SKM-1 treated with dmso at 0.1 percent for 144 hours (cell line): ENCODE data around the gene HOXA1.

ENCODE experiments used
- DNase-seq: peaks from one replicate; lab custom pipeline; 2025; ENCODE audit not compliant: unreplicated experiment; lab: John Stamatoyannopoulos, UW

Gene HOXA1

GRCh38 chr7:27106181-27106900, 10.5 kb upstream of the HOXA1 start:
- DNase-seq: no peak

DNA sequence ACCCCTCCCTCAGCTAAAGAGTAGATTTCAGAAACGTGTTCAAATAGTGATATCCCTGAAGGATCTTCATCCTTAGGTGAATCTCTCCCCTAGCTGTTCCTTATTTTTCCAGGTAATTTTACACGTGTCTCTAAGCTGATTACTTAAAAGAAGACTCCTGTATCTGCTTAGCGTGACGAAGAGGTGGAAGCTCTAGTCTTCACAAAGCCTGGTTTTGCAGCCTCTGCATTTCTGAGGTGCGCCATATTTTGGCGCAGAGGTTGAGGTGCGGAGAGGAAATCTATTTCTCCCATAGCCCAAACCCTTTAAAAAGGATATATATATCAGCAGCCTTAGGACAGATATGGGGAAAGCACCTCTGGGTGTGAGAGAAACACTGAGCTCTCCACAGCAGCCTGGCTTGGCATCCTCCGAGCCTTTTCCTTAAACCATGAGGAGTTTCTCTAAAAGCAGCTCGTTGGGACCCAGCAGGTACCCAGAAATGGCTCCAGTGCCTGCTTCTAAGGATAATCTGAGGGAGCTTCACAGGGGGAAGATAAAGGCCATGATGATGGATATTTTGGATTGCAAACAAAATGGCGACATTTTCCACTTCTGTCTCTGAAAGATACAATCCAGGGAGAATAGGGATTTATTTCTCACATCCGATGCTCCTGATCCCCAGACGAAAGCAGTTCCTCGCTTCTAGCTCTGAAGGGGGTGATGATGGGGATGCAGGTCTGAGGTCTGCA, 9.7 kb upstream of the HOXA1 start:
- no peak for DNase-seq

DNA sequence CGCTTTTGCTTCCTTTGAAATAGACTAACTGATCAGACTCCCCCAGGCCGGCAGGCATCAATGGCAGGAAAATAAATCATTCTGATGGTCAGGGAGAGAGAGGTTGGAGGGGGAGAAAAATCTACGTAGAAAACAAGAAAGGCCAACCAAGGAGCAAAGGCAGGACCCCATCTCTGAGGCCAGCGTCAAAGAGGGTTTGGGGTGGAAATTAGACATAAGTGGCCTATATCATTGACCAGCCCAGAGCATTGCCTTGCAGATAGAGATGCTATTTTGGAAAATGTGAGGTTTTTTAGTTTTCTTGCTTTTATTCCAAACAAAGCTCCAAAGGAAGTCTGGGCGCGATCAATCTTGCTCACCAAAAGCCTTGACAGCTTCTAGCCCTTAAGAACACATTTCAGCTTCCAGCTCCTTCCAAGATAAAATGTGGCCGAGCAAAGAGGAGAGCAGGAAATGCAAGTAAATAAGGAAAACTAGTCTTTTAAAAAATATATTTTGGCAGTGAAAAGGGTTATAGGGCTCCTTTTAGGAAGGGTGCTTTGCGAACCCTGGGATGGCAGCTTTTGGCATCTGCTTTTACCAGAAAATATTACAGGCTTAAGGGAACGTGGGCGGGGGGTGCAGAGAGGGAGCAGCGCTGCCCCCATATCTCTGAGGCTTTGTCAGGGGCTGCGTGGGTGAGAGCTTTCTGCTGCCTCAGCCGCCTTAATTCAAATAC, 8.7 kb upstream of the HOXA1 start:
- no peak for DNase-seq

- no peak for DNase-seq
Measured at GRCh38 chr7:27103489-27104226, 7.9 kb upstream of the HOXA1 start.

DNA sequence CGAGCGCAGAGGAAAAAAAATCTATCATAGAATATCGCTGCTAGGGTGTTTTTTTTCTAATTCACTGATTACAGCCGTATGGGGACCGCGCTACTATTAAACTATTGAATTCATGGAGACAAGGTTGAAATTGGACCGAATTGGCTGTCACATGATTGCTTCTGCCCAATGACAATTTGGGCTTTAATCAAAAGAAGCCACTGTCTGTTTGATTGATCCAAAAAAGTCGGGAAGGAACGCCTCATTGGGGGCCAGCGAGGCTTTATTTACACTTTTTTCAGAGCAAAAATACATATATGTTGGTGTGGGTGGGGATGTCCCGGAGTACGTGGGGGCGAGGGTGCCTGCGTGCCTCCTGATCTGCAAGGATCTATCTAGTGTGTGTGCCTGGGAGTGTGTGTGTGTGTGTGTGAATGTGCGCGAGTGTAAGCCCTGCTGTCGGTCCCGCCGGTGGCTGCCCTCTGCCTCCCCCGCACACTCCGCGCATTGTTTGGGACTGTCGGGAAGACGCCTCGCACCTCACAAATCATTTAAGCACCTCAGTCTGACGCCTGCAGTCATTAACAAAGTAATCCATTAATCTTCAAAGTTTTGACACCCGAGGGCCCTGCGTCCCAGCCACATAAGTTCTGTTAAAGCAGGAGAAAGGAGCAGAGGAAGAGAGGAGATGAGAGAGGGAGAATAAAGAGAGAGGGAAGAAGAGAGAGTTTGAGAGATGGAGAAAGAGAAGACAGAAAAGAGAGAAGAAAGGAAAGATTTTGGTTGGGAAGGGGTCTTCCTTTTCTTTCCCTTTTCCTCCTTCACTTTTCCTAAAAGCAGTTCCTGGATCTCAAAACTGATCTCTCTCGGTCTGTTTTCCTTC, 7.0 kb upstream of the HOXA1 start, which contains the start of gene HOXA2:
Gene HOXA2 (minus strand): TSS at position 103 of the 862 bp plus-strand sequence. CDS start 183 bp downstream, outside the sequence.
- no peak for DNase-seq

- DNase-seq: no peak
Measured at GRCh38 chr7:27101957-27102580, 6.3 kb upstream of the HOXA1 start.

- DNase-seq: no peak
Measured at GRCh38 chr7:27101171-27101956, 5.6 kb upstream of the HOXA1 start.

GRCh38 chr7:27100694-27101170, 4.9 kb upstream of the HOXA1 start:
- no peak for DNase-seq

GRCh38 chr7:27099453-27100370, 3.9 kb upstream of the HOXA1 start:
- DNase-seq: no peak

DNA sequence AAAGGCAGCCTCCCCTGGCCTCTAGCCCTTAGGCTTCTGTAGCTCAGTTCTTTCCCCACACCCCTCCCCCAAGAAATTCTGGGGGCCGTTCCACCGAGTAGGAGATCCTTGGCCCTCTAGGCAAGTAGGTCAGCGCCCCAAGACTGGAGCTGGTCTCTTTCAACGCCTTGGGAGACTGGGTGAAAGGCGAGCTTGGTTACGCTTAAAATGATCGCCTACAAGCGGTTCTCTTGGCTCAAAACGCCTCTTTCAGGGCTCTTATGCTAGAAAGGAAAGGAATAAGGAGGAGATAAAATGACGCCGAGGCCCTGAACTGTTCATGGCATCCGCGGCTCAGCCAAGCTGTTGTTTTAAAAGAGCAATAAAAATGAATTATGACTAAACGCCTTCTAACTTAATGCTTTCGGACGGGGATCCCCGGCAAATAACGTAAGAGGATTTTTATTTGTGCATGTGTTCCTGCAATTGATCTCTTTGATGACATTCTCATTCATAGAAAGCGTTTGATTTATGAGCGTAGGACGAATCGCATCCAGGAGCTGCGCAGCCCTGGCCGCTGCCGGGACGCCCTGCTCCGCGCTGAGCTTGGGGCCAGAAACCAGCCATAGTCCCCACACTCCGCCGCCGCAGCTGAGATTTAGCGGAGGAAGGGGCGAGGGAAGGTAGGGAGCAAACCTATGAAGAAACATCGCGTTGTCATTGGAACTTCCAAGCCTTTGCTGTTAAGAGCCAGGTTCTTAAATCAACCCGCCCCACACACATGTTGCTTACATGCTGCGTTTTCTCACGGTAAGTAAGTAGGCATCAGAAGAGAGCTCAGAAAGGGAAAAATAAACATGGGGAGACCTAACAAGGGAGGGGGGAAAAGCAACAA, 3.0 kb upstream of the HOXA1 start:
- DNase-seq: no peak

DNA sequence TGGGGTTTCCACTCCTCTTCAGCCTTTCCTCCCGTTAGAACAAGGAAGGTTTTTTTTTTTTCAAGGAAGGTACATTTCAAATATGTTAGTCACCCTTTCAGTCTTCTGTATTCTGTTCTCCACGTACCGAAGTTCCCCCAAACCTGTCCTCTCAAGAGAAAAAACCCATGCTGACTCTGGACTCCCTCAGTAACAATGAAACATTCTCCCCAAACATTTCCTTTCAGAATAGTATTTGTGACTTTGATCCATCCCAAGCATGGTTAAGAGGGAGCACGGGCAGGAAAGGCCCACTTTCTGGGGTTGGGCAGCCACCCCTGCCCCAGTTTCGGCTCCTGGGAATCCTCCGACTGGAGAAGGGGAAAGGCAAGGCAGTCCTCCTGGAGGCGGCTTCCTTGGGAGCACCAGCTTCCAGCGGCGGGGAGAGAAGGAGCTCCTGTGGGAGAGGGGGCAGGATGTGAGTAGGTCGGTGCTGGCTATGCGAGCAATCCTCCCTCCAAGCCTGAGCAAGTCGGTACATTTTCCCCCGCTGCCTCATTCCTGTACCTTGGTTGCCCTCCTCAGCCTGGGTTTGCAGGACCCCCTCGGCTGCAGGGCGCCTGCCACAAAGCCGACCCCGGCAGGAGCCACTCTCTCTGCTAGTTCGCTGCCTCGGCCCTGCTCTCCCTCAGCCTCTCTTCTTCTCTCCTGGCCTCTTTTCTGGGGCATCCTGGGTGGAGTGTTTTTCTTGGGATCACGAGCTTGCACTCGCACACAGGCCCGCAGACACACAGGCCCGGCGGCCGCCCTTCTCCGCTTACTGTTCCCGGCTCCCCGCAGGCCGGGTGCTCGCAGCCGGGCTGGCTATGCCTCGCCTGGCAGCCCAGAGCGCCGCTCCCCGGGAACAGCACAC, 2.1 kb upstream of the HOXA1 start:
- no peak for DNase-seq

- peak; percentile 48 for DNase-seq
Measured at GRCh38 chr7:27096768-27097514, 1.1 kb upstream of the HOXA1 start.

- no peak for DNase-seq
Measured at GRCh38 chr7:27095050-27095896, 527 bp downstream of the HOXA1 start.
